Neural cell (in vitro differentiated cells): Measurements from ENCODE around the gene NTRK2. TPM values are rescaled to one million over a fixed set of nuclear protein-coding genes. Genes with fewer than 3 reads are reported as not detected.
A peak's percentile ranks its signal among the peaks of the same experiment; 100 is the strongest.

Source experiments
- H2AFZ ChIP-seq: fragments of 200-600, 300-800 bp; sonication (generic), shearing (Covaris generic); 2 replicates; pipeline ENCODE4 v1.6.0; 2014; ENCODE audit warnings: low read depth, mild to moderate bottlenecking, antibody characterized with exemption, low read length, moderate library complexity
- H3F3A ChIP-seq: fragments of 200-600 bp; shearing (Covaris generic); 2 replicates; pipeline ENCODE4 v1.6.1; 2016; ENCODE audit warnings: mild to moderate bottlenecking, moderate library complexity, mixed read lengths, antibody characterized with exemption, low read length; ENCODE audit not compliant: insufficient read depth, poor library complexity, severe bottlenecking
- H3K27ac ChIP-seq: fragments of 200-600, 300-800 bp; sonication (generic), shearing (Covaris generic); 2 replicates; pipeline ENCODE4 v1.5.1; 2014; ENCODE audit warnings: mild to moderate bottlenecking, low read length, moderate library complexity
- H3K27me3 ChIP-seq: fragments of 300-800, 200-600 bp; sonication (generic), shearing (Covaris generic); 2 replicates; pipeline ENCODE4 v1.6.0; 2014; ENCODE audit warnings: mild to moderate bottlenecking, low read depth, low read length, moderate library complexity; ENCODE audit not compliant: insufficient read depth
- H3K36me3 ChIP-seq: fragments of 300-800, 200-600 bp; sonication (generic), shearing (Covaris generic); 2 replicates; pipeline ENCODE4 v1.5.1; 2014; ENCODE audit warnings: mild to moderate bottlenecking, antibody characterized with exemption, low read length, moderate library complexity; ENCODE audit not compliant: insufficient read depth
- H3K4me2 ChIP-seq: fragments of 300-800, 200-600 bp; sonication (generic), shearing (Covaris generic); 2 replicates; pipeline ENCODE4 v1.6.0; 2014; ENCODE audit warnings: mild to moderate bottlenecking, low read length
- H3K4me3 ChIP-seq: fragments of 300-800, 200-600 bp; sonication (generic), shearing (Covaris generic); 2 replicates; pipeline ENCODE4 v1.5.1; 2014; ENCODE audit warnings: mild to moderate bottlenecking, low read length, moderate library complexity
- H3K79me2 ChIP-seq: fragments of 200-600 bp; shearing (Covaris generic); replicated peaks from 2 replicates; pipeline ENCODE4 v1.6.0; 2014; ENCODE audit warnings: mild to moderate bottlenecking, low read length, moderate library complexity; ENCODE audit not compliant: insufficient read depth
- H3K9ac ChIP-seq: fragments of 300-800, 200-600 bp; sonication (generic), shearing (Covaris generic); 2 replicates; pipeline ENCODE4 v1.6.1; 2016; ENCODE audit warnings: mild to moderate bottlenecking, low read length, mixed read lengths
- H3K9me2 ChIP-seq: fragments of 200-600 bp; shearing (Covaris generic); 2 replicates; pipeline ENCODE4 v1.6.1; 2016; ENCODE audit warnings: mild to moderate bottlenecking, low read length, mixed read lengths; ENCODE audit not compliant: insufficient read depth
- H3K9me3 ChIP-seq: fragments of 200-600, 300-800 bp; sonication (generic), shearing (Covaris generic); 2 replicates; pipeline ENCODE4 v1.6.1; 2016; ENCODE audit warnings: mild to moderate bottlenecking, mixed run types, low read length, moderate library complexity, mixed read lengths
- H4K20me1 ChIP-seq: fragments of 200-600 bp; shearing (Covaris generic); 2 replicates; pipeline ENCODE4 v1.6.1; 2016; ENCODE audit warnings: mild to moderate bottlenecking, mixed run types; ENCODE audit not compliant: insufficient read depth
- EP300 ChIP-seq: fragments of 450-650 bp; conservative IDR thresholded peaks from 2 replicates; pipeline ENCODE4 v1.6.1; 2014; ENCODE audit warnings: antibody characterized with exemption, mild to moderate bottlenecking, moderate library complexity; ENCODE audit not compliant: poor library complexity, severe bottlenecking
- EZH2 ChIP-seq: fragments of 200-600, 300-800 bp; shearing (Covaris generic), sonication (generic); IDR thresholded peaks from 2 replicates; pipeline ENCODE4 v1.6.1; 2014; ENCODE audit warnings: antibody characterized with exemption, low read length, borderline replicate concordance, mild to moderate bottlenecking; ENCODE audit not compliant: insufficient read depth, poor library complexity, severe bottlenecking
- MXI1 ChIP-seq: fragments of 450-650 bp; conservative IDR thresholded peaks from 2 replicates; pipeline ENCODE4 v1.6.1; 2014; ENCODE audit warnings: antibody characterized with exemption, mild to moderate bottlenecking; ENCODE audit not compliant: poor library complexity, severe bottlenecking
- POLR2AphosphoS5 ChIP-seq: IDR thresholded peaks from 2 replicates; pipeline ENCODE4 v1.6.1; 2012
- RAD21 ChIP-seq: fragments of 450-650 bp; conservative IDR thresholded peaks from 2 replicates; pipeline ENCODE4 v1.6.1; 2014; ENCODE audit warnings: antibody characterized with exemption, mild to moderate bottlenecking, moderate library complexity
- SMC3 ChIP-seq: fragments of 450-650 bp; conservative IDR thresholded peaks from 2 replicates; pipeline ENCODE4 v1.6.1; 2014; ENCODE audit warnings: antibody characterized with exemption, mild to moderate bottlenecking, moderate library complexity; ENCODE audit not compliant: poor library complexity
- TAF1 ChIP-seq: IDR thresholded peaks from 2 replicates; pipeline ENCODE4 v1.6.1; 2012; ENCODE audit warnings: low read depth
- polyA plus RNA-seq: library from polyadenylated mRNA; depleted of rRNA; stranded (reverse); fragments of >200 nt; gene quantifications from 2 replicates; pipeline ENCODE4 v1.2.3, GENCODE V29; 2014
- TF ChIP-seq, protein P1 (sequence below): IDR thresholded peaks from 2 replicates; pipeline ENCODE4 v1.6.1; 2012; ENCODE audit warnings: borderline replicate concordance
- TF ChIP-seq, protein P2 (sequence below): fragments of 450-650 bp; IDR thresholded peaks from 2 replicates; pipeline ENCODE4 v1.5.1; 2014; ENCODE audit warnings: antibody characterized with exemption, mild to moderate bottlenecking, moderate library complexity; ENCODE audit not compliant: poor library complexity, severe bottlenecking

Gene NTRK2
- polyA plus RNA-seq, 1 donor from 2014 or later = 14.2 TPM

DNA sequence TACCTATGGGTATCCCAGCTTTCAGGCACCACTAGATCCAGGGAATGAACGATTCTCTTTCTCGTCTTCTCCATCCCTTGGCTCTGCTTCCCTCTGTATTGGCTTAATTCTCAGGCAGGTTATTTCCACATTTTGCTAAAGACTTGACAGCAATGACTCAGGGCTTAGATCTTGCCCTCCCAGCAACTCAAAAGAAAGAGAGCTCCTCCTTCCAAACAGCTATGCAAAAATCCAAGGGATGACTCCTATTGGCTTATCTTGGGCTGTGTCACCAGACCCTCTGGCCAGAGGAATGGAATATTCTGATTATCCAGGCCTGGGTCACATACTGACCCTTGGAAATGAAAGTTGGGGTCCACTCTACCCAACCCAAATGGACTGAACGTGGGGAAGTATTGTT lies 270.2 kb downstream of the NTRK2 start:
- Histone ChIP-seq H3K4me2 (no peak overlapping the region), H3K9ac (no peak overlapping the region), H3F3A (peaks cover 17% of the 10 kb centered on the region), H3K9me2 (no peaks in the 10 kb centered on the region), H3K9me3 (no peaks in the 10 kb centered on the region), H3K27ac (peak overlapping the region; percentile 98), H3K27me3 (no peaks in the 10 kb centered on the region), H3K4me3 (no peak overlapping the region), H3K79me2 (no peaks in the 10 kb centered on the region), H3K36me3 (no peaks in the 10 kb centered on the region), H2AFZ (no peak overlapping the region), H4K20me1 (no peaks in the 10 kb centered on the region)
- no peak for TF ChIP-seq EP300
- TF ChIP-seq, protein P1, sequence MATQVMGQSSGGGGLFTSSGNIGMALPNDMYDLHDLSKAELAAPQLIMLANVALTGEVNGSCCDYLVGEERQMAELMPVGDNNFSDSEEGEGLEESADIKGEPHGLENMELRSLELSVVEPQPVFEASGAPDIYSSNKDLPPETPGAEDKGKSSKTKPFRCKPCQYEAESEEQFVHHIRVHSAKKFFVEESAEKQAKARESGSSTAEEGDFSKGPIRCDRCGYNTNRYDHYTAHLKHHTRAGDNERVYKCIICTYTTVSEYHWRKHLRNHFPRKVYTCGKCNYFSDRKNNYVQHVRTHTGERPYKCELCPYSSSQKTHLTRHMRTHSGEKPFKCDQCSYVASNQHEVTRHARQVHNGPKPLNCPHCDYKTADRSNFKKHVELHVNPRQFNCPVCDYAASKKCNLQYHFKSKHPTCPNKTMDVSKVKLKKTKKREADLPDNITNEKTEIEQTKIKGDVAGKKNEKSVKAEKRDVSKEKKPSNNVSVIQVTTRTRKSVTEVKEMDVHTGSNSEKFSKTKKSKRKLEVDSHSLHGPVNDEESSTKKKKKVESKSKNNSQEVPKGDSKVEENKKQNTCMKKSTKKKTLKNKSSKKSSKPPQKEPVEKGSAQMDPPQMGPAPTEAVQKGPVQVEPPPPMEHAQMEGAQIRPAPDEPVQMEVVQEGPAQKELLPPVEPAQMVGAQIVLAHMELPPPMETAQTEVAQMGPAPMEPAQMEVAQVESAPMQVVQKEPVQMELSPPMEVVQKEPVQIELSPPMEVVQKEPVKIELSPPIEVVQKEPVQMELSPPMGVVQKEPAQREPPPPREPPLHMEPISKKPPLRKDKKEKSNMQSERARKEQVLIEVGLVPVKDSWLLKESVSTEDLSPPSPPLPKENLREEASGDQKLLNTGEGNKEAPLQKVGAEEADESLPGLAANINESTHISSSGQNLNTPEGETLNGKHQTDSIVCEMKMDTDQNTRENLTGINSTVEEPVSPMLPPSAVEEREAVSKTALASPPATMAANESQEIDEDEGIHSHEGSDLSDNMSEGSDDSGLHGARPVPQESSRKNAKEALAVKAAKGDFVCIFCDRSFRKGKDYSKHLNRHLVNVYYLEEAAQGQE = no peak
- no peak for TF ChIP-seq SMC3
- TF ChIP-seq RAD21 = no peak
- TF ChIP-seq, protein P2, sequence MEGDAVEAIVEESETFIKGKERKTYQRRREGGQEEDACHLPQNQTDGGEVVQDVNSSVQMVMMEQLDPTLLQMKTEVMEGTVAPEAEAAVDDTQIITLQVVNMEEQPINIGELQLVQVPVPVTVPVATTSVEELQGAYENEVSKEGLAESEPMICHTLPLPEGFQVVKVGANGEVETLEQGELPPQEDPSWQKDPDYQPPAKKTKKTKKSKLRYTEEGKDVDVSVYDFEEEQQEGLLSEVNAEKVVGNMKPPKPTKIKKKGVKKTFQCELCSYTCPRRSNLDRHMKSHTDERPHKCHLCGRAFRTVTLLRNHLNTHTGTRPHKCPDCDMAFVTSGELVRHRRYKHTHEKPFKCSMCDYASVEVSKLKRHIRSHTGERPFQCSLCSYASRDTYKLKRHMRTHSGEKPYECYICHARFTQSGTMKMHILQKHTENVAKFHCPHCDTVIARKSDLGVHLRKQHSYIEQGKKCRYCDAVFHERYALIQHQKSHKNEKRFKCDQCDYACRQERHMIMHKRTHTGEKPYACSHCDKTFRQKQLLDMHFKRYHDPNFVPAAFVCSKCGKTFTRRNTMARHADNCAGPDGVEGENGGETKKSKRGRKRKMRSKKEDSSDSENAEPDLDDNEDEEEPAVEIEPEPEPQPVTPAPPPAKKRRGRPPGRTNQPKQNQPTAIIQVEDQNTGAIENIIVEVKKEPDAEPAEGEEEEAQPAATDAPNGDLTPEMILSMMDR = no peak
- TF ChIP-seq MXI1 = no peak
- no peak for TF ChIP-seq EZH2
- TF ChIP-seq POLR2AphosphoS5 = no peak
- no peak for TF ChIP-seq TAF1

DNA sequence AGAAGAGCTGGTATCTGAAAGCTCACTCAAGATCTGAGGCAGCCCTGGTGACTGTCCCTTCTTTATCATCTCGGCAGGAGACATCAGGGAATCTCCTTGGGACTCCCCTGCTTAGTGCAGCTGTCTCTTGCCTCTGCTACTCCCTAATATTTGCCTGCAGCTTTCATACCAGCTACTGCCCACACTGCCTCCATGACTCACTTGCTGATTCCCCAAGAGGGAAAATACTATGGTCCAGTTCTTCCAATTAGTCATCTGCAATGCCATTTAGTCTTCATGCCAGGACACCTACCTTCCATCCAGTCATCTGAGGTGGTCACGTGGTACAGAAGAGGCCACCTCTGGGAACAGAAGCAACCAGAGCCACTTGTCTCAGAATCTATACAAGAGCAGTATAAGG lies 270.8 kb downstream of the NTRK2 start:
- Histone ChIP-seq H3K9me2 (no peaks in the 10 kb centered on the region), H3K79me2 (no peaks in the 10 kb centered on the region), H3K27ac (no peak overlapping the region), H3K4me2 (no peak overlapping the region), H3F3A (peaks cover 17% of the 10 kb centered on the region), H2AFZ (no peak overlapping the region), H3K4me3 (no peak overlapping the region), H3K9me3 (no peaks in the 10 kb centered on the region), H3K9ac (no peak overlapping the region), H4K20me1 (no peaks in the 10 kb centered on the region), H3K36me3 (no peaks in the 10 kb centered on the region), H3K27me3 (no peaks in the 10 kb centered on the region)
- TF ChIP-seq MXI1 (no peak), EZH2 (no peak), POLR2AphosphoS5 (no peak)
- TF ChIP-seq, protein P2 = no peak
- TF ChIP-seq, protein P1 = no peak
